ENCODE measurements around the gene NUP214.

GRCh38 chr9:131113655-131114054 lies 11.7 kb upstream of the NUP214 start:
- TF ChIP-seq BCL11A (IDR thresholded peaks at IDR 0.05; ENCODE audit: low read depth in 2 of 2, low read length in 2 of 2) (no peak), POLR2A (IDR thresholded peaks at IDR 0.05; ENCODE audit: control extremely low read depth in 1 of 2, low read depth in 2 of 2, low read length in 2 of 2) (no peak), EGR1 (IDR thresholded peaks at IDR 0.05; ENCODE audit: borderline replicate concordance, low read depth, low read length) (no peak), CTCF (IDR thresholded peaks at IDR 0.05; ENCODE audit: control extremely low read depth in 1 of 3, insufficient read depth in 1 of 3, low read depth in 1 of 3, low read length in 3 of 3) (no peak), CHD7 (IDR thresholded peaks at IDR 0.05; ENCODE audit: insufficient replicate concordance, low read length) (no peak), EZH2 (IDR thresholded peaks at IDR 0.05; ENCODE audit: low read depth, low read length, severe bottlenecking) (no peak), POLR2AphosphoS5 (IDR thresholded peaks at IDR 0.05; ENCODE audit: low read depth, low read length) (0 out of 2 replicates have a peak, but pooled peaks have one; percentile 18), TCF12 (IDR thresholded peaks at IDR 0.05; ENCODE audit: low read depth, low read length) (no peak), JUND (IDR thresholded peaks at IDR 0.05; ENCODE audit: low read length) (no peak)

Data from H1 (cell line).